SK-N-SH (cell line): Measurements from ENCODE around the gene ADAMTS2. TPM values are rescaled to one million over a fixed set of nuclear protein-coding genes. Genes with fewer than 3 reads are reported as not detected.

Experiments used
- CTCF ChIA-PET: fragments of 300-600, 350-600 bp; formaldehyde crosslinking; extraction: SDS; loops from one replicate; lab custom pipeline; 2021; lab: Yijun Ruan, JAX
- POLR2A ChIA-PET: fragments of 350-600 bp; sonication (Branson Sonifier 250); formaldehyde crosslinking; extraction: SDS; loops from one replicate; lab custom pipeline; 2020; ENCODE audit warnings: antibody characterized with exemption, inconsistent platforms; lab: Yijun Ruan, JAX
- DNase-seq: peaks from one replicate; pipeline ENCODE4 v3.0.0; 2012
- H2AFZ ChIP-seq: fragments of 200-600 bp; sonication (generic); 2 replicates; pipeline ENCODE4 v1.8.1; 2016; ENCODE audit warnings: antibody characterized with exemption, mild to moderate bottlenecking, low read depth
- H3F3A ChIP-seq: fragments of 200-600 bp; sonication (generic); replicated peaks from 2 replicates; pipeline ENCODE3; 2016; ENCODE audit warnings: antibody characterized with exemption, mild to moderate bottlenecking; ENCODE audit not compliant: insufficient read depth
- H3K27ac ChIP-seq, 2 experiments: fragments of 200-500 bp in 1 of 2; fragments of 200-600 bp in 1 of 2; sonication (Bioruptor generic) in 1 of 2; sonication (generic), shearing (Covaris generic) in 1 of 2; 2 replicates each; pipeline versions ENCODE4 v1.5.1 to v1.6.1; 2014 to 2016; ENCODE audit warnings: low read depth in 2 of 2, inconsistent platforms in 1 of 2, low read length in 1 of 2, mild to moderate bottlenecking in 1 of 2, mixed read lengths in 1 of 2
- H3K27me3 ChIP-seq: fragments of 200-600 bp; sonication (generic), shearing (Covaris generic); 2 replicates; pipeline ENCODE4 v1.6.1; 2016; ENCODE audit warnings: mixed run types; ENCODE audit not compliant: insufficient read depth
- H3K36me3 ChIP-seq, 2 experiments: fragments of 200-500 bp in 1 of 2; fragments of 200-600 bp in 1 of 2; sonication (Bioruptor generic) in 1 of 2; sonication (generic) in 1 of 2; replicated peaks in 1 of 2; 2 replicates each; pipeline versions ENCODE3 to v1.5.1; 2014 to 2016; ENCODE audit warnings: low read length in 1 of 2, mild to moderate bottlenecking in 1 of 2; ENCODE audit not compliant: insufficient read depth in 2 of 2, control insufficient read depth in 1 of 2
- H3K4me1 ChIP-seq, 2 experiments: fragments of 200-500 bp in 1 of 2; fragments of 200-600 bp in 1 of 2; sonication (Bioruptor generic) in 1 of 2; sonication (generic), shearing (Covaris generic) in 1 of 2; 2 replicates each; pipeline versions ENCODE4 v1.5.1 to v1.6.1; 2014 to 2016; ENCODE audit warnings: low read depth in 1 of 2, low read length in 1 of 2, mixed run types in 1 of 2; ENCODE audit not compliant: insufficient read depth in 2 of 2, control insufficient read depth in 1 of 2
- H3K4me2 ChIP-seq: fragments of 200-600 bp; sonication (generic), shearing (Covaris generic); 2 replicates; pipeline ENCODE4 v1.6.1; 2017; ENCODE audit warnings: mixed run types
- H3K4me3 ChIP-seq, 2 experiments: fragments of 200-500 bp in 1 of 2; fragments of 200-600 bp in 1 of 2; sonication (Bioruptor generic) in 1 of 2; sonication (generic), shearing (Covaris generic) in 1 of 2; 2 replicates each; pipeline versions ENCODE4 v1.5.1 to v1.8.1; 2014 to 2016; ENCODE audit warnings: low read depth in 2 of 2, inconsistent platforms in 1 of 2, low read length in 1 of 2, mild to moderate bottlenecking in 1 of 2, mixed read lengths in 1 of 2, moderate library complexity in 1 of 2
- H3K79me2 ChIP-seq: fragments of 200-600 bp; sonication (generic); 2 replicates; pipeline ENCODE4 v1.8.1; 2017; ENCODE audit warnings: mild to moderate bottlenecking; ENCODE audit not compliant: insufficient read depth
- H3K9ac ChIP-seq: fragments of 200-600 bp; sonication (generic); 2 replicates; pipeline ENCODE4 v1.6.1; 2017; ENCODE audit warnings: mixed run types
- H3K9me2 ChIP-seq: fragments of 200-600 bp; sonication (generic); 2 replicates; pipeline ENCODE4 v1.6.1; 2017; ENCODE audit warnings: mixed run types
- H3K9me3 ChIP-seq: fragments of 200-600 bp; sonication (generic); 2 replicates; pipeline ENCODE4 v1.6.1; 2017; ENCODE audit warnings: mixed run types, mild to moderate bottlenecking, moderate library complexity
- H4K20me1 ChIP-seq: fragments of 200-600 bp; sonication (generic); 2 replicates; pipeline ENCODE4 v1.6.1; 2017; ENCODE audit warnings: mild to moderate bottlenecking, mixed run types; ENCODE audit not compliant: insufficient read depth
- CHD2 ChIP-seq: fragments of 150-350 bp; IDR thresholded peaks from 2 replicates; pipeline ENCODE4 v1.6.1; 2018; ENCODE audit warnings: low read length; ENCODE audit not compliant: partially characterized antibody
- ELF1 ChIP-seq: IDR thresholded peaks from 2 replicates; pipeline ENCODE4 v1.4.0; 2012
- EP300 ChIP-seq, 2 experiments: IDR thresholded peaks; 2 replicates each; pipeline versions ENCODE4 v1.4.0 to v1.6.1; 2012; ENCODE audit warnings: borderline replicate concordance in 1 of 2, low read depth in 1 of 2, low read length in 1 of 2
- EZH2phosphoT487 ChIP-seq: fragments of 200-600 bp; sonication (generic); IDR thresholded peaks from 2 replicates; pipeline ENCODE4 v1.6.1; 2017; ENCODE audit warnings: low read depth, mixed run types, mild to moderate bottlenecking, antibody characterized with exemption, moderate library complexity, borderline replicate concordance
- FOXJ3 ChIP-seq: sonication (generic); formaldehyde crosslinking; IDR thresholded peaks from 2 replicates; pipeline ENCODE4 v1.5.1; 2020; ENCODE audit warnings: mild to moderate bottlenecking, missing genetic modification reagents
- FOXM1 ChIP-seq: IDR thresholded peaks from 2 replicates; pipeline ENCODE4 v1.4.0; 2012; ENCODE audit warnings: low read depth, mild to moderate bottlenecking
- MXI1 ChIP-seq: IDR thresholded peaks from 2 replicates; pipeline ENCODE4 v1.6.1; 2012; ENCODE audit warnings: mild to moderate bottlenecking, low read depth, low read length, improper control_type of control experiment
- NFIC ChIP-seq: IDR thresholded peaks from 2 replicates; pipeline ENCODE4 v1.4.0; 2012; ENCODE audit warnings: borderline replicate concordance
- NRF1 ChIP-seq: IDR thresholded peaks from 2 replicates; pipeline ENCODE4 v1.6.1; 2012; ENCODE audit warnings: low read depth, mild to moderate bottlenecking, low read length
- RCOR1 ChIP-seq: fragments of 150-350 bp; IDR thresholded peaks from 2 replicates; pipeline ENCODE4 v1.6.1; 2017; ENCODE audit warnings: antibody characterized with exemption, low read length
- RFX5 ChIP-seq: IDR thresholded peaks from 2 replicates; pipeline ENCODE4 v1.6.1; 2012; ENCODE audit warnings: mild to moderate bottlenecking, improper control_type of control experiment, low read length
- SIN3A ChIP-seq: IDR thresholded peaks from 2 replicates; pipeline ENCODE4 v1.6.1; 2012; ENCODE audit warnings: low read depth, mild to moderate bottlenecking, low read length, moderate library complexity, borderline replicate concordance
- TCF12 ChIP-seq: IDR thresholded peaks from 2 replicates; pipeline ENCODE4 v1.4.0; 2012
- TEAD4 ChIP-seq: IDR thresholded peaks from 2 replicates; pipeline ENCODE4 v1.4.0; 2012; ENCODE audit warnings: mild to moderate bottlenecking, borderline replicate concordance; ENCODE audit not compliant: insufficient read depth
- YY1 ChIP-seq: IDR thresholded peaks from 2 replicates; pipeline ENCODE4 v1.4.0; 2012; ENCODE audit warnings: low read depth, mild to moderate bottlenecking
- WGBS: methylation state at CpG from one replicate; pipeline ENCODE4 v1.1.6; 2017; ENCODE audit warnings: low lambda C conversion rate; 5-methylcytosine and 5-hydroxymethylcytosine counted together
- polyA plus RNA-seq, 3 experiments: library from polyadenylated mRNA; depleted of rRNA; stranded (reverse); fragments of >200 nt; gene quantifications; 2 replicates each; pipeline ENCODE4 v1.2.3, GENCODE V29; 2012
- TF ChIP-seq, protein P1 (sequence below): fragments of 150-350 bp; IDR thresholded peaks from 2 replicates; pipeline ENCODE4 v1.6.1; 2017; ENCODE audit warnings: antibody characterized with exemption, low read length, low read depth, borderline replicate concordance
- TF ChIP-seq, protein P2 (sequence below): IDR thresholded peaks from 2 replicates; pipeline ENCODE4 v1.6.1; 2012; ENCODE audit warnings: mild to moderate bottlenecking, low read depth, low read length, moderate library complexity
- TF ChIP-seq, protein P3 (sequence below): IDR thresholded peaks from 2 replicates; pipeline ENCODE4 v1.4.0; 2012; ENCODE audit warnings: low read depth
- TF ChIP-seq, protein P4 (sequence below): IDR thresholded peaks from 2 replicates; pipeline ENCODE4 v1.4.0; 2012; ENCODE audit warnings: low read depth, borderline replicate concordance
- TF ChIP-seq, protein P5 (sequence below): fragments of 150-350 bp; IDR thresholded peaks from 2 replicates; pipeline ENCODE4 v1.6.1; 2016; ENCODE audit warnings: mild to moderate bottlenecking, low read depth, low read length

ADAMTS2 gene
- polyA plus RNA-seq, 1 of the 3 experiments (the other 2 are of a cell fraction): 0.12 TPM

DNA sequence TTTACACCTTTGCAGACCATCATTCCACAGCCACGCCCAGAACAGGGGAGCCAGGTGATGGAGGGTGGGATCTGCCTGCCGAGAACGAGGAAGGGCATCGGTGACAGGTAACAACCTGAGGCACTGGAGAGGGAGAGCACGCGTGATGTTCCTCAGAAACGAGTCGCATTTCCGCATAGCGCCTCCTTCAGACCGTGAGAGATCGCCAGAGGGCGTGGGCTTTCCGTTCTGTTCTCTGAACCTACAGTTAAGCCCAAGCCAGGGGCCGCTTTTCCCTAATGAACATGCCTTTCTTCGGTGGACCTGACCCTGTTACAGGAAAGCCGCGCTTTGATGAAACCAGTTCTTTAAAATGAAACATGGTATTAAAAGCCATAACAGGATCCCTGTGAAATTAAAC is 17.1 kb upstream of the ADAMTS2 start:
- no peaks in the 10 kb centered on the region for H3K36me3 ChIP-seq
- no peak overlapping the region for H3K4me2 ChIP-seq
- TF ChIP-seq FOXJ3 (CRISPR knock-in tag) (no peak), EP300 (IDR thresholded peaks at IDR 0.05; ENCODE audit: borderline replicate concordance in 1 of 2, low read depth in 1 of 2, low read length in 1 of 2) (no peak), TEAD4 (no peak), RCOR1 (no peak), ELF1 (no peak), YY1 (no peak), SIN3A (no peak), FOXM1 (no peak), EZH2phosphoT487 (no peak), NFIC (no peak), MXI1 (no peak), NRF1 (no peak), CHD2 (no peak), TCF12 (no peak), RFX5 (no peak)
- TF ChIP-seq, protein P1, sequence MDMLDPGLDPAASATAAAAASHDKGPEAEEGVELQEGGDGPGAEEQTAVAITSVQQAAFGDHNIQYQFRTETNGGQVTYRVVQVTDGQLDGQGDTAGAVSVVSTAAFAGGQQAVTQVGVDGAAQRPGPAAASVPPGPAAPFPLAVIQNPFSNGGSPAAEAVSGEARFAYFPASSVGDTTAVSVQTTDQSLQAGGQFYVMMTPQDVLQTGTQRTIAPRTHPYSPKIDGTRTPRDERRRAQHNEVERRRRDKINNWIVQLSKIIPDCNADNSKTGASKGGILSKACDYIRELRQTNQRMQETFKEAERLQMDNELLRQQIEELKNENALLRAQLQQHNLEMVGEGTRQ: no peak
- TF ChIP-seq, protein P2, sequence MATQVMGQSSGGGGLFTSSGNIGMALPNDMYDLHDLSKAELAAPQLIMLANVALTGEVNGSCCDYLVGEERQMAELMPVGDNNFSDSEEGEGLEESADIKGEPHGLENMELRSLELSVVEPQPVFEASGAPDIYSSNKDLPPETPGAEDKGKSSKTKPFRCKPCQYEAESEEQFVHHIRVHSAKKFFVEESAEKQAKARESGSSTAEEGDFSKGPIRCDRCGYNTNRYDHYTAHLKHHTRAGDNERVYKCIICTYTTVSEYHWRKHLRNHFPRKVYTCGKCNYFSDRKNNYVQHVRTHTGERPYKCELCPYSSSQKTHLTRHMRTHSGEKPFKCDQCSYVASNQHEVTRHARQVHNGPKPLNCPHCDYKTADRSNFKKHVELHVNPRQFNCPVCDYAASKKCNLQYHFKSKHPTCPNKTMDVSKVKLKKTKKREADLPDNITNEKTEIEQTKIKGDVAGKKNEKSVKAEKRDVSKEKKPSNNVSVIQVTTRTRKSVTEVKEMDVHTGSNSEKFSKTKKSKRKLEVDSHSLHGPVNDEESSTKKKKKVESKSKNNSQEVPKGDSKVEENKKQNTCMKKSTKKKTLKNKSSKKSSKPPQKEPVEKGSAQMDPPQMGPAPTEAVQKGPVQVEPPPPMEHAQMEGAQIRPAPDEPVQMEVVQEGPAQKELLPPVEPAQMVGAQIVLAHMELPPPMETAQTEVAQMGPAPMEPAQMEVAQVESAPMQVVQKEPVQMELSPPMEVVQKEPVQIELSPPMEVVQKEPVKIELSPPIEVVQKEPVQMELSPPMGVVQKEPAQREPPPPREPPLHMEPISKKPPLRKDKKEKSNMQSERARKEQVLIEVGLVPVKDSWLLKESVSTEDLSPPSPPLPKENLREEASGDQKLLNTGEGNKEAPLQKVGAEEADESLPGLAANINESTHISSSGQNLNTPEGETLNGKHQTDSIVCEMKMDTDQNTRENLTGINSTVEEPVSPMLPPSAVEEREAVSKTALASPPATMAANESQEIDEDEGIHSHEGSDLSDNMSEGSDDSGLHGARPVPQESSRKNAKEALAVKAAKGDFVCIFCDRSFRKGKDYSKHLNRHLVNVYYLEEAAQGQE: no peak
- TF ChIP-seq, protein P3, sequence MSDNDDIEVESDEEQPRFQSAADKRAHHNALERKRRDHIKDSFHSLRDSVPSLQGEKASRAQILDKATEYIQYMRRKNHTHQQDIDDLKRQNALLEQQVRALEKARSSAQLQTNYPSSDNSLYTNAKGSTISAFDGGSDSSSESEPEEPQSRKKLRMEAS: no peak
- TF ChIP-seq, protein P4, sequence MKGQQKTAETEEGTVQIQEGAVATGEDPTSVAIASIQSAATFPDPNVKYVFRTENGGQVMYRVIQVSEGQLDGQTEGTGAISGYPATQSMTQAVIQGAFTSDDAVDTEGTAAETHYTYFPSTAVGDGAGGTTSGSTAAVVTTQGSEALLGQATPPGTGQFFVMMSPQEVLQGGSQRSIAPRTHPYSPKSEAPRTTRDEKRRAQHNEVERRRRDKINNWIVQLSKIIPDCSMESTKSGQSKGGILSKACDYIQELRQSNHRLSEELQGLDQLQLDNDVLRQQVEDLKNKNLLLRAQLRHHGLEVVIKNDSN: no peak
- TF ChIP-seq, protein P5, sequence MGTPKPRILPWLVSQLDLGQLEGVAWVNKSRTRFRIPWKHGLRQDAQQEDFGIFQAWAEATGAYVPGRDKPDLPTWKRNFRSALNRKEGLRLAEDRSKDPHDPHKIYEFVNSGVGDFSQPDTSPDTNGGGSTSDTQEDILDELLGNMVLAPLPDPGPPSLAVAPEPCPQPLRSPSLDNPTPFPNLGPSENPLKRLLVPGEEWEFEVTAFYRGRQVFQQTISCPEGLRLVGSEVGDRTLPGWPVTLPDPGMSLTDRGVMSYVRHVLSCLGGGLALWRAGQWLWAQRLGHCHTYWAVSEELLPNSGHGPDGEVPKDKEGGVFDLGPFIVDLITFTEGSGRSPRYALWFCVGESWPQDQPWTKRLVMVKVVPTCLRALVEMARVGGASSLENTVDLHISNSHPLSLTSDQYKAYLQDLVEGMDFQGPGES: no peak
- H4K20me1 ChIP-seq: no peaks in the 10 kb centered on the region
- H3K79me2 ChIP-seq: no peaks in the 10 kb centered on the region
- no peak overlapping the region for H3K27ac ChIP-seq
- no peak overlapping the region for H2AFZ ChIP-seq
- no peaks in the 10 kb centered on the region for H3K9me2 ChIP-seq
- CTCF ChIA-PET: interaction anchor here (1.2 kb wide), 1 partner anchor 18 kb away, joined by 4 read pairs; no protein-coding TSS in a partner anchor
- 67% methylated on average over 18 of the region's 18 CpGs for WGBS
- H3K27me3 ChIP-seq: no peaks in the 10 kb centered on the region
- no peaks in the 10 kb centered on the region for H3F3A ChIP-seq
- no peak overlapping the region for H3K9ac ChIP-seq
- no peaks in the 10 kb centered on the region for H3K9me3 ChIP-seq
- DNase-seq: no peak
- POLR2A ChIA-PET: no interaction called here
- H3K4me3 ChIP-seq: no peak overlapping the region
- peaks cover 0 to 8% of the 10 kb centered on the region in 2 experiments; a peak in 1 of 4 replicates for H3K4me1 ChIP-seq
